ENCODE data around the gene IRS2. TPM values are rescaled to one million over a fixed set of nuclear protein-coding genes. Genes with fewer than 3 reads are reported as not detected.

Gene IRS2
- total and polyA plus RNA-seq, 2 donors (not counting 3 experiments of a cell fraction or from before 2014, with no cell fraction given): 1.6 to 4.4 TPM

DNA sequence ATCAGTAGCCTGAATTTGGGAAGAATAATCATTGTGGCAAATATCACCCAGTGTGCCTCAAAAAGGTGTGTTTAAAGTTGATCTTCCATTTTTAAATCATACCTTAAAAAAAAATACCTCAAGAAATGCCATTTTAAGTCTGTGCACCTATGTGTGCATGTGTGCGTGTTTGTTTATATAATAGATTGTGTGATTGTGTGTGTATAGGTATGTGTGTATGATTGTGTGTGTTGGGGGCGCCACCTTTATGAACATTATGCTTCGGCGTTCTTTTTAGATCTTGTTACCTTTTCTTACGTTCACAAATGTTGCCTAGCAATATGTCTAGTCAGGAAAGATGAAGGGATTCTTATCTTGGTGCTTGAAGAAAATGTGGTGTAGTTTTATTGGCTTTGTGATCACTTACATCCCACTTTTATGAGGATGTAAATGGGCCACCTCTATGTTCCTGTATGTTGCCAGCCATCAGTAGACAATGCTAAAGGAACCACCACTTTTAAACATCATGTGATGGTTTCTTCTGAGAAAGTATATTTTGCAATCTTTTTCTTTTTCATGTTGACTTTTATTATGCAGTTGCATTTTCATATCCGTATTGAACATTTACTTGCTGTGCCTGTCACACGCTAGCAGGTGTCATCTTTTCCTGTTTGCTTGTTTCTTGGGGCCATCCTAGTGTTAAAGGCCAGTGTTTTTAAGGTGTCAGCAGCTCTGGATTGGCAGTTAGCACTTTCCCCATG is 2.2 kb upstream of the IRS2 start:
- no peak for FAIRE-seq
- Histone ChIP-seq H3K9me1 (replicated peaks; ENCODE audit: control insufficient read depth, extremely low read depth, insufficient read depth, low read length) (no peaks in the 10 kb centered on the region), H4K20me1 (replicated peaks; ENCODE audit: control insufficient read depth, extremely low read depth, insufficient read depth, low read length) (no peaks in the 10 kb centered on the region), H3K79me2 (ENCODE audit: control insufficient read depth, insufficient read depth, low read length) (no peaks in the 10 kb centered on the region), H3K9me3 (replicated peaks; ENCODE audit: control insufficient read depth, insufficient read depth, low read length) (no peaks in the 10 kb centered on the region), H3K4me2 (ENCODE audit: insufficient read depth, low read length) (no peak overlapping the region), H3K27ac (ENCODE audit: insufficient read depth, low read depth, low read length) (no peak overlapping the region), H3K4me3 (replicated peaks in 1 of 3; ENCODE audit: insufficient read depth in 1 of 3, low read depth in 1 of 3, low read length in 3 of 3) (no peak overlapping the region), H3K4me1 (ENCODE audit: control insufficient read depth, extremely low read depth, insufficient read depth, low read length) (peaks cover 3% of the 10 kb centered on the region), H2AFZ (ENCODE audit: low read depth, low read length) (no peak overlapping the region), H3K27me3 (ENCODE audit: control insufficient read depth in 2 of 2, insufficient read depth in 2 of 2, low read length in 2 of 2) (peaks cover 28 to 64% of the 10 kb centered on the region in 2 experiments), H3K36me3 (ENCODE audit: control insufficient read depth in 2 of 2, extremely low read depth in 1 of 2, insufficient read depth in 2 of 2, low read length in 2 of 2) (no peaks in the 10 kb centered on the region), H3K9ac (replicated peaks; ENCODE audit: extremely low read depth, insufficient read depth, low read length) (no peak overlapping the region)
- dilution Hi-C loops (cut with MboI; ENCODE audit: extremely low pct_ligation_motif_present, low sequenced_read_pairs) (no loop called here), intact Hi-C loops (cut with micrococcal nuclease) (loop anchor here (5.0 to 10.0 kb wide), 2 partner anchors 514 to 1571 kb away; partner anchors contain the start of genes ABHD13 and LIG4)
- BruUV-seq (replicated peaks): no TSS peak
- CTCF ChIA-PET: interaction anchor here (1.2 kb wide), 1 partner anchor 873 kb away, joined by 3 read pairs; no protein-coding TSS in a partner anchor
- TF ChIP-seq POLR2A (IDR thresholded peaks at IDR 0.05; ENCODE audit: low read depth, low read length): no peak
- TF ChIP-seq, protein P1, sequence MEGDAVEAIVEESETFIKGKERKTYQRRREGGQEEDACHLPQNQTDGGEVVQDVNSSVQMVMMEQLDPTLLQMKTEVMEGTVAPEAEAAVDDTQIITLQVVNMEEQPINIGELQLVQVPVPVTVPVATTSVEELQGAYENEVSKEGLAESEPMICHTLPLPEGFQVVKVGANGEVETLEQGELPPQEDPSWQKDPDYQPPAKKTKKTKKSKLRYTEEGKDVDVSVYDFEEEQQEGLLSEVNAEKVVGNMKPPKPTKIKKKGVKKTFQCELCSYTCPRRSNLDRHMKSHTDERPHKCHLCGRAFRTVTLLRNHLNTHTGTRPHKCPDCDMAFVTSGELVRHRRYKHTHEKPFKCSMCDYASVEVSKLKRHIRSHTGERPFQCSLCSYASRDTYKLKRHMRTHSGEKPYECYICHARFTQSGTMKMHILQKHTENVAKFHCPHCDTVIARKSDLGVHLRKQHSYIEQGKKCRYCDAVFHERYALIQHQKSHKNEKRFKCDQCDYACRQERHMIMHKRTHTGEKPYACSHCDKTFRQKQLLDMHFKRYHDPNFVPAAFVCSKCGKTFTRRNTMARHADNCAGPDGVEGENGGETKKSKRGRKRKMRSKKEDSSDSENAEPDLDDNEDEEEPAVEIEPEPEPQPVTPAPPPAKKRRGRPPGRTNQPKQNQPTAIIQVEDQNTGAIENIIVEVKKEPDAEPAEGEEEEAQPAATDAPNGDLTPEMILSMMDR (IDR thresholded peaks at IDR 0.05; ENCODE audit: extremely low read depth in 1 of 2, insufficient read depth in 1 of 2, low read depth in 1 of 2, low read length in 2 of 2): no peak
- TF ChIP-seq MYC (IDR thresholded peaks at IDR 0.05; ENCODE audit: low read depth, low read length): no peak
- no peak for TF ChIP-seq JUN (IDR thresholded peaks at IDR 0.05; ENCODE audit: borderline replicate concordance, insufficient read depth, insufficient read length, low read depth)
- no peak for TF ChIP-seq GATA2 (IDR thresholded peaks at IDR 0.05; ENCODE audit: insufficient read depth, insufficient read length, low read depth, low read length)
- no peak for TF ChIP-seq EZH2 (IDR thresholded peaks at IDR 0.05; ENCODE audit: borderline replicate concordance, low read depth, low read length, severe bottlenecking)
- TF ChIP-seq FOS (IDR thresholded peaks at IDR 0.05; ENCODE audit: borderline replicate concordance, insufficient read depth, low read length): no peak
- TF ChIP-seq, protein P2, sequence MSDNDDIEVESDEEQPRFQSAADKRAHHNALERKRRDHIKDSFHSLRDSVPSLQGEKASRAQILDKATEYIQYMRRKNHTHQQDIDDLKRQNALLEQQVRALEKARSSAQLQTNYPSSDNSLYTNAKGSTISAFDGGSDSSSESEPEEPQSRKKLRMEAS (IDR thresholded peaks at IDR 0.05; ENCODE audit: insufficient read depth, insufficient read length): no peak
- no peak for TF ChIP-seq POLR2AphosphoS5 (IDR thresholded peaks at IDR 0.05; ENCODE audit: insufficient read depth, low read depth, low read length)
- POLR2A ChIA-PET: interaction anchor here (0.5 kb wide), 1 partner anchor 659 kb away, joined by 3 read pairs; no protein-coding TSS in a partner anchor
- no peak for DNase-seq (ENCODE audit: low read depth, low spot score)
